Trophoblast cell (in vitro differentiated cells and primary cell): ENCODE measurements around the gene LYSET.

Source experiments
- DNase-seq, 2 donors: peaks; one replicate each; pipeline ENCODE4 v3.0.0-alpha.2; 2016
- H2AFZ ChIP-seq: 2 replicates; pipeline ENCODE4 v1.6.1; 2013; ENCODE audit warnings: low read length, moderate library complexity, mild to moderate bottlenecking; ENCODE audit not compliant: insufficient read depth, poor library complexity
- H2AK5ac ChIP-seq: 2 replicates; pipeline ENCODE4 v1.6.1; 2013; ENCODE audit warnings: mild to moderate bottlenecking, low read length
- H2BK120ac ChIP-seq: 2 replicates; pipeline ENCODE4 v1.6.1; 2013; ENCODE audit warnings: low read length, mild to moderate bottlenecking, moderate library complexity; ENCODE audit not compliant: insufficient read depth, poor library complexity
- H2BK12ac ChIP-seq: 2 replicates; pipeline ENCODE4 v1.6.1; 2013; ENCODE audit warnings: mild to moderate bottlenecking, low read length, moderate library complexity
- H2BK5ac ChIP-seq: 2 replicates; pipeline ENCODE4 v1.6.1; 2013; ENCODE audit warnings: low read length, low read depth, moderate library complexity, mild to moderate bottlenecking; ENCODE audit not compliant: poor library complexity
- H3K14ac ChIP-seq: 2 replicates; pipeline ENCODE4 v1.6.1; 2013; ENCODE audit warnings: mild to moderate bottlenecking, low read length
- H3K18ac ChIP-seq: 2 replicates; pipeline ENCODE4 v1.6.1; 2013; ENCODE audit warnings: mild to moderate bottlenecking, low read length
- H3K23ac ChIP-seq: 2 replicates; pipeline ENCODE4 v1.6.1; 2013; ENCODE audit warnings: low read length
- H3K27ac ChIP-seq: 2 replicates; pipeline ENCODE4 v1.5.1; 2013; ENCODE audit warnings: low read depth, mild to moderate bottlenecking, inconsistent platforms, low read length, moderate library complexity
- H3K27me3 ChIP-seq: 2 replicates; pipeline ENCODE4 v1.6.1; 2013; ENCODE audit warnings: inconsistent platforms, mild to moderate bottlenecking, low read length, moderate library complexity; ENCODE audit not compliant: insufficient read depth
- H3K36me3 ChIP-seq, 2 experiments: 1 replicate in 1 of 2; 2 replicates in 1 of 2; pipeline ENCODE4 v1.6.1; 2013; ENCODE audit warnings: low read length in 2 of 2, mild to moderate bottlenecking in 2 of 2, moderate library complexity in 1 of 2; ENCODE audit not compliant: insufficient read depth in 2 of 2, control insufficient read depth in 1 of 2
- H3K4ac ChIP-seq: 2 replicates; pipeline ENCODE4 v1.6.1; 2013; ENCODE audit warnings: low read depth, mild to moderate bottlenecking, low read length, moderate library complexity
- H3K4me1 ChIP-seq, 2 experiments: 1 replicate in 1 of 2; 2 replicates in 1 of 2; pipeline ENCODE4 v1.6.1; 2013; ENCODE audit warnings: low read length in 2 of 2, mild to moderate bottlenecking in 2 of 2, moderate library complexity in 1 of 2; ENCODE audit not compliant: insufficient read depth in 2 of 2, control insufficient read depth in 1 of 2
- H3K4me2 ChIP-seq: 2 replicates; pipeline ENCODE4 v1.6.1; 2013; ENCODE audit warnings: inconsistent platforms, mild to moderate bottlenecking, low read length, moderate library complexity
- H3K4me3 ChIP-seq: 2 replicates; pipeline ENCODE4 v1.5.1; 2013; ENCODE audit warnings: mild to moderate bottlenecking, low read depth, low read length, inconsistent platforms
- H3K79me1 ChIP-seq: one replicate; pipeline ENCODE4 v1.6.1; 2013; ENCODE audit warnings: low read length
- H3K79me2 ChIP-seq: 2 replicates; pipeline ENCODE4 v1.6.1; 2013; ENCODE audit warnings: low read length, mild to moderate bottlenecking; ENCODE audit not compliant: control insufficient read depth, insufficient read depth, poor library complexity
- H3K9ac ChIP-seq: 2 replicates; pipeline ENCODE4 v1.6.1; 2013; ENCODE audit warnings: mild to moderate bottlenecking, low read length
- H3K9me3 ChIP-seq: 2 replicates; pipeline ENCODE4 v1.6.1; 2013; ENCODE audit warnings: low read depth, mild to moderate bottlenecking, control low read depth, inconsistent platforms, low read length; ENCODE audit not compliant: insufficient read depth
- H4K12ac ChIP-seq: 2 replicates; pipeline ENCODE4 v1.6.1; 2013; ENCODE audit warnings: low read depth, mild to moderate bottlenecking, low read length, moderate library complexity
- H4K8ac ChIP-seq: 2 replicates; pipeline ENCODE4 v1.6.1; 2013; ENCODE audit warnings: low read depth, mild to moderate bottlenecking, low read length, moderate library complexity
- H4K91ac ChIP-seq: one replicate; pipeline ENCODE4 v1.6.1; 2013; ENCODE audit warnings: low read depth, mild to moderate bottlenecking, low read length, moderate library complexity
- WGBS: extraction: QIAGEN DNeasy Blood & Tissue Kit; methylation state at CpG from one replicate; pipeline ENCODE4 v1.1.7; 2013; ENCODE audit warnings: missing lambda C conversion rate; ENCODE audit not compliant: insufficient read length, insufficient coverage; ENCODE audit errors: extremely low coverage; 5-methylcytosine and 5-hydroxymethylcytosine counted together

The LYSET gene

GRCh38 chr14:93186956-93187355 is 1.8 kb downstream of the LYSET start:
- H3K27me3 ChIP-seq = no peaks in the 10 kb centered on the region
- H3K4me3 ChIP-seq = no peak overlapping the region
- no peak overlapping the region for H4K12ac ChIP-seq
- no peak overlapping the region for H2BK120ac ChIP-seq
- H3K18ac ChIP-seq = no peak overlapping the region
- H3K14ac ChIP-seq = no peak overlapping the region
- no peak overlapping the region for H2BK5ac ChIP-seq
- H2BK12ac ChIP-seq = no peak overlapping the region
- no CpG with 5 or more reads among the region's 3 CpGs for WGBS
- no peak overlapping the region for H4K91ac ChIP-seq
- H3K27ac ChIP-seq = no peak overlapping the region
- H2AK5ac ChIP-seq = no peak overlapping the region
- no peak overlapping the region for H3K4me2 ChIP-seq
- H3K23ac ChIP-seq = no peak overlapping the region
- no peak overlapping the region for H3K4ac ChIP-seq
- no peak overlapping the region for H2AFZ ChIP-seq
- H4K8ac ChIP-seq = no peak overlapping the region
- H3K36me3 ChIP-seq = peaks cover 4 to 5% of the 10 kb centered on the region in 2 experiments
- no peak overlapping the region for H3K9ac ChIP-seq
- DNase-seq = no peak
- H3K9me3 ChIP-seq = no peaks in the 10 kb centered on the region
- H3K79me2 ChIP-seq = peaks cover 3% of the 10 kb centered on the region
- H3K4me1 ChIP-seq = peaks cover 2 to 3% of the 10 kb centered on the region in 2 experiments
- H3K79me1 ChIP-seq = peaks cover 8% of the 10 kb centered on the region

GRCh38 chr14:93195316-93195999 is 10.3 kb downstream of the LYSET start:
- Histone ChIP-seq H3K18ac (no peak overlapping the region), H3K14ac (no peak overlapping the region), H2AFZ (no peak overlapping the region), H2BK12ac (no peak overlapping the region), H3K79me1 (no peaks in the 10 kb centered on the region), H3K27me3 (no peaks in the 10 kb centered on the region), H3K9ac (no peak overlapping the region), H3K4me1 (no peaks in the 10 kb centered on the region), H3K36me3 (peaks cover 0 to 2% of the 10 kb centered on the region in 2 experiments), H3K4me3 (no peak overlapping the region), H3K79me2 (no peaks in the 10 kb centered on the region), H2BK120ac (no peak overlapping the region), H3K23ac (no peak overlapping the region), H4K91ac (no peak overlapping the region), H2BK5ac (no peak overlapping the region), H3K27ac (no peak overlapping the region), H3K4ac (no peak overlapping the region), H3K4me2 (no peak overlapping the region), H3K9me3 (no peaks in the 10 kb centered on the region), H4K12ac (no peak overlapping the region), H4K8ac (no peak overlapping the region), H2AK5ac (no peak overlapping the region)
- DNase-seq = no peak
- WGBS = no CpG with 5 or more reads among the region's 1 CpG

GRCh38 chr14:93199031-93199430 is 13.9 kb downstream of the LYSET start:
- no peak overlapping the region for H2BK5ac ChIP-seq
- no peaks in the 10 kb centered on the region for H3K4me1 ChIP-seq
- no peaks in the 10 kb centered on the region for H3K79me2 ChIP-seq
- H3K4me3 ChIP-seq = no peak overlapping the region
- peaks cover 0 to 4% of the 10 kb centered on the region in 2 experiments for H3K36me3 ChIP-seq
- no peak overlapping the region for H3K23ac ChIP-seq
- no peak overlapping the region for H3K14ac ChIP-seq
- H3K79me1 ChIP-seq = no peaks in the 10 kb centered on the region
- no peak overlapping the region for H2BK12ac ChIP-seq
- no peak for DNase-seq
- no peak overlapping the region for H2BK120ac ChIP-seq
- no peaks in the 10 kb centered on the region for H3K9me3 ChIP-seq
- no peak overlapping the region for H4K12ac ChIP-seq
- no peak overlapping the region for H3K9ac ChIP-seq
- H2AK5ac ChIP-seq = no peak overlapping the region
- no peak overlapping the region for H4K91ac ChIP-seq
- H3K27ac ChIP-seq = no peak overlapping the region
- H3K4ac ChIP-seq = no peak overlapping the region
- H3K18ac ChIP-seq = no peak overlapping the region
- WGBS = no CpG with 5 or more reads among the region's 4 CpGs
- no peak overlapping the region for H2AFZ ChIP-seq
- H3K4me2 ChIP-seq = no peak overlapping the region
- H3K27me3 ChIP-seq = no peaks in the 10 kb centered on the region
- H4K8ac ChIP-seq = no peak overlapping the region

GRCh38 chr14:93200553-93200952 is 15.4 kb downstream of the LYSET start:
- Histone ChIP-seq H3K27ac (no peak overlapping the region), H2BK5ac (no peak overlapping the region), H4K8ac (no peak overlapping the region), H3K9me3 (no peaks in the 10 kb centered on the region), H3K4me3 (no peak overlapping the region), H3K79me2 (no peaks in the 10 kb centered on the region), H2AFZ (no peak overlapping the region), H3K27me3 (no peaks in the 10 kb centered on the region), H4K12ac (no peak overlapping the region), H3K4ac (no peak overlapping the region), H2AK5ac (no peak overlapping the region), H3K4me2 (no peak overlapping the region), H3K23ac (no peak overlapping the region), H3K4me1 (no peaks in the 10 kb centered on the region), H3K14ac (no peak overlapping the region), H4K91ac (no peak overlapping the region), H3K18ac (no peak overlapping the region), H2BK12ac (no peak overlapping the region), H3K79me1 (no peaks in the 10 kb centered on the region), H3K9ac (no peak overlapping the region), H2BK120ac (no peak overlapping the region), H3K36me3 (peaks cover 0 to 4% of the 10 kb centered on the region in 2 experiments)
- no peak for DNase-seq
- no CpG with 5 or more reads among the region's 5 CpGs for WGBS
